Measurements from ENCODE around the gene LIPK. TPM values are rescaled to one million over a fixed set of nuclear protein-coding genes. Genes with fewer than 3 reads are reported as not detected.

LIPK gene
- total and polyA plus RNA-seq, 8 donors: not detected

GRCh38 chr10:88721392-88721791 lies 15.3 kb downstream of the LIPK start:
- no peak for DNase-seq

GRCh38 chr10:88725798-88726197 lies 19.7 kb downstream of the LIPK start:
- Histone ChIP-seq H3K36me3 (no peaks in the 10 kb centered on the region), H3K9me3 (no peaks in the 10 kb centered on the region), H3K4me3 (no peak overlapping the region), H3K27ac (no peak overlapping the region), H3K27me3 (peaks cover 0 to 7% of the 10 kb centered on the region in 2 donors), H3K4me1 (no peaks in the 10 kb centered on the region)
- TF ChIP-seq CTCF (IDR thresholded peaks at IDR 0.05): no peak
- no peak for ATAC-seq
- no peak for DNase-seq
- intact Hi-C loops (cut with DNase I): no loop called here

More at GRCh38 chr10:88721392-88721791, 15.3 kb downstream of the LIPK start:
- intact Hi-C loops (cut with DNase I): no loop called here
- Histone ChIP-seq H3K36me3 (no peaks in the 10 kb centered on the region), H3K4me3 (no peak overlapping the region), H3K27me3 (no peaks in the 10 kb centered on the region), H3K27ac (no peak overlapping the region), H3K4me1 (no peaks in the 10 kb centered on the region), H3K9me3 (no peaks in the 10 kb centered on the region)
- ATAC-seq: no peak
- no peak for TF ChIP-seq CTCF (IDR thresholded peaks at IDR 0.05)

- intact Hi-C loops (cut with DNase I): no loop called here
- no peak for TF ChIP-seq CTCF (IDR thresholded peaks at IDR 0.05)
- ATAC-seq (no peak), DNase-seq (peak in 2 of 4 donors; percentile 32 to 76)
- H3K27me3 ChIP-seq: peaks cover 0 to 7% of the 10 kb centered on the region in 2 donors
- no peak overlapping the region for H3K4me3 ChIP-seq
- H3K4me1 ChIP-seq: no peaks in the 10 kb centered on the region
- no peaks in the 10 kb centered on the region for H3K36me3 ChIP-seq
- H3K9me3 ChIP-seq: no peaks in the 10 kb centered on the region
- H3K27ac ChIP-seq: no peak overlapping the region
These were observed 22.2 kb downstream of the LIPK start for GRCh38 chr10:88728107-88728763.

- no peaks in the 10 kb centered on the region for H3K4me1 ChIP-seq
- intact Hi-C loops (cut with DNase I): no loop called here
- ATAC-seq (no peak), DNase-seq (no peak)
- no peaks in the 10 kb centered on the region for H3K36me3 ChIP-seq
- H3K4me3 ChIP-seq: no peak overlapping the region
- H3K27me3 ChIP-seq: peaks cover 0 to 7% of the 10 kb centered on the region in 2 donors
- no peaks in the 10 kb centered on the region for H3K9me3 ChIP-seq
- TF ChIP-seq CTCF (IDR thresholded peaks at IDR 0.05): no peak
- no peak overlapping the region for H3K27ac ChIP-seq
These were observed 24.8 kb downstream of the LIPK start for GRCh38 chr10:88730864-88731263.

GRCh38 chr10:88731296-88731695 lies 25.2 kb downstream of the LIPK start:
- peak; percentile 91 for ATAC-seq
- no peaks in the 10 kb centered on the region for H3K9me3 ChIP-seq
- TF ChIP-seq CTCF (IDR thresholded peaks at IDR 0.05): no peak

More at GRCh38 chr10:88731296-88731695, 25.2 kb downstream of the LIPK start:
- no peaks in the 10 kb centered on the region for H3K36me3 ChIP-seq
- no peak overlapping the region for H3K27ac ChIP-seq
- H3K4me1 ChIP-seq: no peaks in the 10 kb centered on the region
- peak in 2 of 4 donors; percentile 16 to 67 for DNase-seq
- peaks cover 0 to 7% of the 10 kb centered on the region in 2 donors for H3K27me3 ChIP-seq
- intact Hi-C loops (cut with DNase I): no loop called here
- no peak overlapping the region for H3K4me3 ChIP-seq

All from left lung (tissue), 10 donors.